OCI-LY7 (cell line): ENCODE measurements around the gene MRPL28.

Experiments used
- CTCF ChIP-seq: fragments of 200-600 bp; sonication (generic); conservative IDR thresholded peaks from 2 replicates; pipeline ENCODE4 v1.5.1; 2014; ENCODE audit warnings: mild to moderate bottlenecking, antibody characterized with exemption, low read length, moderate library complexity, mixed read lengths
- EZH2phosphoT487 ChIP-seq: fragments of 200-600 bp; sonication (generic); IDR thresholded peaks from 2 replicates; pipeline ENCODE4 v1.6.1; 2018; ENCODE audit warnings: low read depth, borderline replicate concordance, mild to moderate bottlenecking, mixed run types, antibody characterized with exemption, low read length, moderate library complexity, mixed read lengths

GRCh38 chr16:380762-381011, 10.3 kb upstream of the MRPL28 start:
- no peak for TF ChIP-seq CTCF
- TF ChIP-seq EZH2phosphoT487 = no peak
